Loucy (cell line): ENCODE results near the gene SKI.

Experiments
- H2AFZ ChIP-seq: fragments of 200-600 bp; sonication (generic); 2 replicates; pipeline ENCODE4 v1.6.0; 2016; ENCODE audit warnings: antibody characterized with exemption, mild to moderate bottlenecking, low read length, moderate library complexity
- H3F3A ChIP-seq: fragments of 200-600 bp; 2 replicates; pipeline ENCODE4 v1.6.0; 2016; ENCODE audit warnings: antibody characterized with exemption, low read depth, mild to moderate bottlenecking
- H3K27me3 ChIP-seq: fragments of 200-600 bp; sonication (generic); 2 replicates; pipeline ENCODE4 v1.6.1; 2014; ENCODE audit warnings: low read length, mild to moderate bottlenecking; ENCODE audit not compliant: insufficient read depth, poor library complexity, severe bottlenecking
- H3K36me3 ChIP-seq: fragments of 200-600 bp; sonication (generic); 2 replicates; pipeline ENCODE4 v1.6.1; 2016; ENCODE audit warnings: low read length; ENCODE audit not compliant: insufficient read depth
- H3K4me1 ChIP-seq: fragments of 200-600 bp; sonication (generic); 2 replicates; pipeline ENCODE4 v1.5.1; 2014; ENCODE audit warnings: low read length, mild to moderate bottlenecking; ENCODE audit not compliant: insufficient read depth, poor library complexity, severe bottlenecking
- H3K4me2 ChIP-seq: fragments of 200-600 bp; sonication (generic); 2 replicates; pipeline ENCODE4 v1.6.0; 2014; ENCODE audit warnings: antibody characterized with exemption, low read length, low read depth, mild to moderate bottlenecking; ENCODE audit not compliant: poor library complexity, severe bottlenecking
- H3K4me3 ChIP-seq: fragments of 200-600 bp; sonication (generic); 2 replicates; pipeline ENCODE4 v1.5.1; 2014; ENCODE audit warnings: low read length, mild to moderate bottlenecking, mixed read lengths; ENCODE audit not compliant: poor library complexity, severe bottlenecking
- H3K79me2 ChIP-seq: fragments of 200-600 bp; sonication (generic); 2 replicates; pipeline ENCODE4 v1.6.1; 2014; ENCODE audit warnings: low read length; ENCODE audit not compliant: insufficient read depth
- H3K9ac ChIP-seq: fragments of 200-600 bp; sonication (generic); 2 replicates; pipeline ENCODE4 v1.6.0; 2014; ENCODE audit warnings: mild to moderate bottlenecking, low read depth, low read length, moderate library complexity; ENCODE audit not compliant: poor library complexity, severe bottlenecking
- H3K9me2 ChIP-seq: fragments of 200-600 bp; sonication (generic); replicated peaks from 2 replicates; pipeline ENCODE4 v1.6.1; 2016; ENCODE audit warnings: low read depth, low read length, mixed read lengths
- H3K9me3 ChIP-seq: fragments of 200-600 bp; sonication (generic); 2 replicates; pipeline ENCODE4 v1.6.1; 2014; ENCODE audit warnings: mild to moderate bottlenecking, antibody characterized with exemption, low read length, low read depth; ENCODE audit not compliant: insufficient read depth
- H4K20me1 ChIP-seq: fragments of 200-600 bp; sonication (generic); 2 replicates; pipeline ENCODE4 v1.6.0; 2014; ENCODE audit warnings: antibody characterized with exemption, low read length, mild to moderate bottlenecking; ENCODE audit not compliant: insufficient read depth, poor library complexity, severe bottlenecking
- CTCF ChIP-seq: fragments of 200-600 bp; sonication (generic); conservative IDR thresholded peaks from 2 replicates; pipeline ENCODE4 v1.5.1; 2014; ENCODE audit warnings: mild to moderate bottlenecking, antibody characterized with exemption, low read length
- EZH2phosphoT487 ChIP-seq: fragments of 200-600 bp; IDR thresholded peaks from 2 replicates; pipeline ENCODE4 v1.6.1; 2018; ENCODE audit warnings: antibody characterized with exemption, mild to moderate bottlenecking, moderate library complexity, borderline replicate concordance

The SKI gene

GRCh38 chr1:2250721-2251281 is 22.7 kb downstream of the SKI start:
- no peak overlapping the region for H2AFZ ChIP-seq
- H3K4me3 ChIP-seq = no peak overlapping the region
- H3K4me1 ChIP-seq = peaks cover 17% of the 10 kb centered on the region
- H4K20me1 ChIP-seq = peaks cover 5% of the 10 kb centered on the region
- H3K9ac ChIP-seq = no peak overlapping the region
- H3K9me2 ChIP-seq = no peaks in the 10 kb centered on the region
- H3K36me3 ChIP-seq = no peaks in the 10 kb centered on the region
- TF ChIP-seq CTCF (no peak), EZH2phosphoT487 (no peak)
- no peaks in the 10 kb centered on the region for H3K9me3 ChIP-seq
- H3K27me3 ChIP-seq = no peaks in the 10 kb centered on the region
- H3F3A ChIP-seq = peaks cover 10% of the 10 kb centered on the region
- peaks cover 93% of the 10 kb centered on the region for H3K79me2 ChIP-seq
- H3K4me2 ChIP-seq = no peak overlapping the region

DNA sequence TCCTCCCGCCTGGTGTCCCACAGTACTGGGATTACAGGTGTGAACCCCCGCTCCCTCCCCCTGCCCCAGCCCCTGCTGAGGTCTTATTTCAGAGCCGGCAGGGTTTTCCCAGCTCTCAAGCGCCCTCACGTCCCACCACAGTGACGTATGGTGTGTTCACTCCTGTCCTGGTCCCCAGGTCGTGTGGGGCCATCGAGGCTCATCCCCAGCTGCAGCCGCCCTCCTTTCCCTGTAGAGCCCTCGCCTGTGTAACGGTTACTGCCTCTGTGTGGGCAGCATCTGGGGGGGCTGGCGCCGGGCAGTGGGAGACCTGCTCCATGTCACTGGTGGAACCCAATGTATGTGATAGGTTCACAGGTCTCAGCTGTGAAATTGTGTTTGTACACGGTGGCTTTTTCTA is 23.2 kb downstream of the SKI start:
- H3F3A ChIP-seq = peaks cover 16% of the 10 kb centered on the region
- no peaks in the 10 kb centered on the region for H3K27me3 ChIP-seq
- H3K36me3 ChIP-seq = no peaks in the 10 kb centered on the region
- no peak overlapping the region for H3K4me2 ChIP-seq
- no peak overlapping the region for H2AFZ ChIP-seq
- H3K4me1 ChIP-seq = peaks cover 23% of the 10 kb centered on the region
- H3K9me3 ChIP-seq = no peaks in the 10 kb centered on the region
- peaks cover 5% of the 10 kb centered on the region for H4K20me1 ChIP-seq
- H3K9ac ChIP-seq = no peak overlapping the region
- H3K9me2 ChIP-seq = no peaks in the 10 kb centered on the region
- TF ChIP-seq EZH2phosphoT487 (no peak), CTCF (no peak)
- H3K4me3 ChIP-seq = no peak overlapping the region
- H3K79me2 ChIP-seq = peaks cover 87% of the 10 kb centered on the region

GRCh38 chr1:2251786-2252185 is 23.7 kb downstream of the SKI start:
- TF ChIP-seq CTCF = no peak
- TF ChIP-seq EZH2phosphoT487 = no peak
- Histone ChIP-seq H3K27me3 (no peaks in the 10 kb centered on the region), H2AFZ (no peak overlapping the region), H3K36me3 (no peaks in the 10 kb centered on the region), H3K4me2 (no peak overlapping the region), H4K20me1 (peaks cover under 1% of the 10 kb centered on the region), H3K4me1 (peaks cover 24% of the 10 kb centered on the region), H3K4me3 (no peak overlapping the region), H3K79me2 (peaks cover 83% of the 10 kb centered on the region), H3F3A (peaks cover 20% of the 10 kb centered on the region), H3K9me3 (no peaks in the 10 kb centered on the region), H3K9ac (no peak overlapping the region), H3K9me2 (no peaks in the 10 kb centered on the region)
